HuH-7 (cell line): ENCODE measurements around the gene DENND6B.

Experiments used
- DNase-seq: peaks from one replicate; pipeline ENCODE4 v3.0.0; 2011; ENCODE audit warnings: low spot score

The DENND6B gene

GRCh38 chr22:50304528-50305392, 22.1 kb downstream of the DENND6B start:
- DNase-seq = no peak

GRCh38 chr22:50303848-50304527, 22.8 kb downstream of the DENND6B start:
- DNase-seq = no peak

- no peak for DNase-seq
Measured at GRCh38 chr22:50303515-50303847, 23.3 kb downstream of the DENND6B start.

GRCh38 chr22:50302564-50302963, 24.2 kb downstream of the DENND6B start:
- DNase-seq = no peak

GRCh38 chr22:50302041-50302541, 24.7 kb downstream of the DENND6B start:
- no peak for DNase-seq

GRCh38 chr22:50301581-50301991, 25.2 kb downstream of the DENND6B start:
- no peak for DNase-seq

GRCh38 chr22:50300620-50301257, 26.1 kb downstream of the DENND6B start:
- DNase-seq = no peak

- DNase-seq = peak; percentile 100
Measured at GRCh38 chr22:50299785-50300619, 26.8 kb downstream of the DENND6B start.

GRCh38 chr22:50298937-50299784, 27.7 kb downstream of the DENND6B start:
- DNase-seq = peak; percentile 80

- no peak for DNase-seq
Measured at GRCh38 chr22:50298266-50298637, 28.6 kb downstream of the DENND6B start.

- DNase-seq = no peak
Measured at GRCh38 chr22:50297510-50298265, 29.1 kb downstream of the DENND6B start.

- DNase-seq = no peak
Measured at GRCh38 chr22:50296658-50297490, 29.9 kb downstream of the DENND6B start.

GRCh38 chr22:50294319-50294656, 32.5 kb downstream of the DENND6B start:
- DNase-seq = no peak

- DNase-seq = peak; percentile 66
Measured at GRCh38 chr22:50293441-50294318, 33.1 kb downstream of the DENND6B start.

GRCh38 chr22:50292643-50293440, 34.0 kb downstream of the DENND6B start:
- DNase-seq = no peak

GRCh38 chr22:50289942-50290630, 36.7 kb downstream of the DENND6B start:
- DNase-seq = no peak
